ENCODE data around the gene ERCC6. TPM values are rescaled to one million over a fixed set of nuclear protein-coding genes. Genes with fewer than 3 reads are reported as not detected.

ERCC6 gene
- total and polyA plus RNA-seq, 2 donors (not counting 1 experiment from before 2014, with no cell fraction given): 8.1 to 59.8 TPM

GRCh38 chr10:49500412-49500811, 38.5 kb downstream of the ERCC6 start:
- no peak overlapping the region for H3K27ac Mint-ChIP-seq
- H3K9me3 Mint-ChIP-seq (ENCODE audit: insufficient read depth): no peaks in the 10 kb centered on the region
- Histone ChIP-seq H3K27me3 (replicated peaks in 1 of 4; ENCODE audit: control extremely low read depth in 1 of 4, control insufficient read depth in 3 of 4, insufficient read depth in 4 of 4, low read length in 3 of 4) (no peaks in the 10 kb centered on the region), H3K36me3 (replicated peaks in 1 of 2; ENCODE audit: control extremely low read depth in 1 of 2, control insufficient read depth in 1 of 2, extremely low read depth in 1 of 2, insufficient read depth in 2 of 2, low read length in 1 of 2) (peaks cover 11 to 23% of the 10 kb centered on the region in 2 experiments), H3K9me3 (ENCODE audit: control extremely low read depth in 1 of 3, control insufficient read depth in 2 of 3, insufficient read depth in 1 of 3, low read length in 2 of 3) (no peaks in the 10 kb centered on the region), H4K20me1 (ENCODE audit: control insufficient read depth, insufficient read depth, low read length, poor library complexity, severe bottlenecking) (no peaks in the 10 kb centered on the region), H3K4me3 (ENCODE audit: control extremely low read depth in 1 of 5, extremely low read depth in 1 of 5, insufficient read depth in 1 of 5, low read depth in 2 of 5, low read length in 4 of 5) (no peak overlapping the region), H3K4me1 (ENCODE audit: control insufficient read depth in 2 of 2, insufficient read depth in 2 of 2, low read length in 2 of 2) (no peaks in the 10 kb centered on the region), H3K9ac (ENCODE audit: low read length) (no peak overlapping the region), H3K27ac (ENCODE audit: low read length in 2 of 2) (no peak overlapping the region), H3K4me2 (replicated peaks; ENCODE audit: low read depth, low read length, poor library complexity, severe bottlenecking) (no peak overlapping the region), H2AFZ (ENCODE audit: insufficient read depth, low read depth, low read length, poor library complexity, severe bottlenecking) (no peak overlapping the region), H3K79me2 (ENCODE audit: control insufficient read depth, insufficient read depth, low read length) (no peaks in the 10 kb centered on the region)
- 88% methylated on average over 1 of the region's 1 CpG for WGBS (ENCODE audit: insufficient coverage)
- H3K4me1 Mint-ChIP-seq: no peaks in the 10 kb centered on the region
- no peak overlapping the region for H3K4me3 Mint-ChIP-seq
- ChIA-PET POLR2A (no interaction called here), CTCF (interaction anchor here (0.9 kb wide), 1 partner anchor 11 kb away, joined by 3 read pairs; no protein-coding TSS in a partner anchor)
- ATAC-seq (ENCODE audit: low read depth): no peak
- no peak for DNase-seq
- TF ChIP-seq CTCF (IDR thresholded peaks at IDR 0.05) (no peak), EZH2 (IDR thresholded peaks at IDR 0.05; ENCODE audit: borderline replicate concordance, insufficient read depth, low read depth, low read length, poor library complexity, severe bottlenecking) (no peak)
- intact Hi-C loops (cut with micrococcal nuclease): no loop called here
- H3K27me3 Mint-ChIP-seq: no peaks in the 10 kb centered on the region

GRCh38 chr10:49499305-49499851, 39.5 kb downstream of the ERCC6 start:
- no peaks in the 10 kb centered on the region for H3K9me3 ChIP-seq (ENCODE audit: control extremely low read depth in 1 of 3, control insufficient read depth in 2 of 3, insufficient read depth in 1 of 3, low read length in 2 of 3)
- Mint-ChIP-seq H3K27ac (no peak overlapping the region), H3K9me3 (ENCODE audit: insufficient read depth) (no peaks in the 10 kb centered on the region), H3K27me3 (no peaks in the 10 kb centered on the region), H3K4me1 (no peaks in the 10 kb centered on the region), H3K4me3 (no peak overlapping the region)
- DNase-seq: no peak
- H3K27me3 ChIP-seq (replicated peaks in 1 of 4; ENCODE audit: control extremely low read depth in 1 of 4, control insufficient read depth in 3 of 4, insufficient read depth in 4 of 4, low read length in 3 of 4): no peaks in the 10 kb centered on the region
- intact Hi-C loops (cut with micrococcal nuclease): no loop called here
- H4K20me1 ChIP-seq (ENCODE audit: control insufficient read depth, insufficient read depth, low read length, poor library complexity, severe bottlenecking): no peaks in the 10 kb centered on the region
- H3K9ac ChIP-seq (ENCODE audit: low read length): no peak overlapping the region
- H3K27ac ChIP-seq (ENCODE audit: low read length in 2 of 2): no peak overlapping the region
- no peak for TF ChIP-seq CTCF (IDR thresholded peaks at IDR 0.05)
- no peak for TF ChIP-seq EZH2 (IDR thresholded peaks at IDR 0.05; ENCODE audit: borderline replicate concordance, insufficient read depth, low read depth, low read length, poor library complexity, severe bottlenecking)
- peaks cover 10 to 19% of the 10 kb centered on the region in 2 experiments for H3K36me3 ChIP-seq (replicated peaks in 1 of 2; ENCODE audit: control extremely low read depth in 1 of 2, control insufficient read depth in 1 of 2, extremely low read depth in 1 of 2, insufficient read depth in 2 of 2, low read length in 1 of 2)
- H2AFZ ChIP-seq (ENCODE audit: insufficient read depth, low read depth, low read length, poor library complexity, severe bottlenecking): no peak overlapping the region
- ChIA-PET CTCF (no interaction called here), POLR2A (no interaction called here)
- no CpG with 5 or more reads among the region's 5 CpGs for WGBS (ENCODE audit: insufficient coverage)
- H3K4me2 ChIP-seq (replicated peaks; ENCODE audit: low read depth, low read length, poor library complexity, severe bottlenecking): no peak overlapping the region
- no peaks in the 10 kb centered on the region for H3K79me2 ChIP-seq (ENCODE audit: control insufficient read depth, insufficient read depth, low read length)
- ATAC-seq (ENCODE audit: low read depth): no peak
- no peaks in the 10 kb centered on the region for H3K4me1 ChIP-seq (ENCODE audit: control insufficient read depth in 2 of 2, insufficient read depth in 2 of 2, low read length in 2 of 2)
- no peak overlapping the region for H3K4me3 ChIP-seq (ENCODE audit: control extremely low read depth in 1 of 5, extremely low read depth in 1 of 5, insufficient read depth in 1 of 5, low read depth in 2 of 5, low read length in 4 of 5)
